ENCODE measurements around the gene LRIT1. TPM values are rescaled to one million over a fixed set of nuclear protein-coding genes. Genes with fewer than 3 reads are reported as not detected.

LRIT1 gene
- total RNA-seq, 1 donor from 2014 or later = not detected

DNA sequence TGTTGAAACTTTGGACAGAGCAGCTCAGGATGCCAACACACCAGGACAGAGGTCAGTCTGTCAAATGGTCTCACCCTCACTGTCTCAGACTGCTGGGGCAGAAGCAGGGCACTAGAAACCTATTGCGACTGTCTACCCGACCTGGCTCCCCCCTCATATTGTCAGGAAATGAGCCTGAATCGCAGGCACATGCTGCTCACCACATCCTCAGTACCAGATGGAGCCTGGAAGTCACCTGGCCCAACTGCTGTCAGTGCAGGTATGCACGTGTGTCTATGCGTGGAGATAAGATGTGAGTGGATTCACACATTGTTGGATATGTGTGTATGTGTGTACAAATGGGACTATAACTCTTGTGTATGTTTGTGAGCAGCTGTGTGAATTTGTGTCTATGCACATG lies 50.2 kb downstream of the LRIT1 start:
- DNase-seq (ENCODE audit: low read depth) = no peak
- no peaks in the 10 kb centered on the region for H3K36me3 ChIP-seq (ENCODE audit: control insufficient read depth, insufficient read depth, low read length)
- H3K27me3 ChIP-seq (ENCODE audit: control insufficient read depth, insufficient read depth, low read length) = peaks cover 27% of the 10 kb centered on the region
- no peak overlapping the region for H3K4me3 ChIP-seq (ENCODE audit: low read depth, low read length)
- TF ChIP-seq CTCF (IDR thresholded peaks at IDR 0.05; ENCODE audit: insufficient read depth, low read length, poor library complexity, severe bottlenecking) = no peak

DNA sequence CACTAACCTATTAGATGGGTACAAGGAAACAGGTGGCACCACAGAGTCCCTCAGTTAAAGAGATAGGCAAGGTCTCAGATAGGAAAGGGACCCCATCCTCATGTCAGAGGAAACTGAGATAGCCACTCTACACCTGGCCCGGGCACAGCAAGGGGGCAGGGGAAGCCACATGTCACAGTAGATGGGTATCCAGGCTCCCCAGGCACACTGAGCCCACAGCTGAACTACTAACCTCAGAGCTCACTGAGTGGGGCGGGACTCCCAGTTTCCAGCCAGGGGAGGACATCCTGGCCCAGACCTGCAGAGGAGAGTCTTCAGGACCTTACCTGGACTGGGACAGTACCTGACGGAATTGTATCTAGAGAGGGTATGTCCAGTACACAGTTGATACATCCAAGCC lies 50.7 kb downstream of the LRIT1 start:
- no peak for DNase-seq (ENCODE audit: low read depth)
- Histone ChIP-seq H3K27me3 (ENCODE audit: control insufficient read depth, insufficient read depth, low read length) (peaks cover 23% of the 10 kb centered on the region), H3K4me3 (ENCODE audit: low read depth, low read length) (no peak overlapping the region), H3K36me3 (ENCODE audit: control insufficient read depth, insufficient read depth, low read length) (no peaks in the 10 kb centered on the region)
- TF ChIP-seq CTCF (IDR thresholded peaks at IDR 0.05; ENCODE audit: insufficient read depth, low read length, poor library complexity, severe bottlenecking) = no peak

DNA sequence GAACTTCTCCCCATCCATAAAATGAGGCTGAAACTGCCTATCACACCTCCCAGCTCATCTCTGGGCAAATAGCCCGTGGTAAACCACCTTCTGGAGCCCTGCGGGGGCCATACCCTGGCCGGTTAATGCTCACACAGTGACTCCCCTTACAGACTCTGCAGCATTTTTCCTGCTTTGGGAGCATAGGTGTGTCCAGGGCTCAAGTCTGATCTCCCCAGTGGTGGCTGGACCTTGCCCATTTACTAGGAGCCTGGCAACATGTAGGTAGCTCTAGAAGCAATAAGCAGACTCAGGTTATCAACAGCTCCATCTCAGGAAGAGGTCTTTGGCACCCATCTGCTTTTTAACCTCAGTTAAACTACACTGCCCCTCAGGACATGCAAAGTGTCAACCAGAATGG lies 52.5 kb downstream of the LRIT1 start:
- H3K4me3 ChIP-seq (ENCODE audit: low read depth, low read length) = no peak overlapping the region
- DNase-seq (ENCODE audit: low read depth) = no peak
- TF ChIP-seq CTCF (IDR thresholded peaks at IDR 0.05; ENCODE audit: insufficient read depth, low read length, poor library complexity, severe bottlenecking) = no peak
- peaks cover 7% of the 10 kb centered on the region for H3K27me3 ChIP-seq (ENCODE audit: control insufficient read depth, insufficient read depth, low read length)
- H3K36me3 ChIP-seq (ENCODE audit: control insufficient read depth, insufficient read depth, low read length) = no peaks in the 10 kb centered on the region

DNA sequence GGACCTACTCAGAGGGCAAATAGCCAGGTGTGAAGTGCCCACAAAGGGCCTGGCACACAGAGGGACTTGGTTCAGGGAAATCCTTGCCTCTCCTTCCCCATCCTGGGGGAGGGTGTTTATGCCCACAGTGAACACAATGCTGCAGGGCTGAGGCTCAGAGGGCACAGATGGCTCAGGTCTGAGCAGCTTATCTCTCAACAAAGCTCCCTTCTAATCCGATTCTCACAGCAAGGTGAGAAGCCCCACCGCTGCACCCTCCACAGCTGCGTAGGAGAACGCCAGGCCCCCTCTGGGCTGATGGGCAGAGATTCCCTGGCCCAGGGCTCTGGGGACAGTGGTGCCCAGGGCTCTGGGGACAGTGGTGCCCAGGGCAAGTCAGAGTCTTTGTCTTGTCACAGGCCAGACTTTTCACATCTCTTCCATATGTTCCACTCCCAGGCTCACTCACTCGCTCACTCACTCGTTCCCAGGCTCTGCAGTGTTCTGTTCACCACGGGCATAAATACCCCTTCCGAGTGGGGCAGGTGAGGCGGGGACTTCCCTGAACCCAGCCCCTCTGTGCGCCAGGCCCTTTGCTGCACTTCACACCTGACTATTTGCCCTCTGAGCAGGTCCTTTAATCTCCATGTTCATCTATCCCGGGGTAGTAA lies 55.7 kb downstream of the LRIT1 start:
- Histone ChIP-seq H3K27me3 (ENCODE audit: control insufficient read depth, insufficient read depth, low read length) (peaks cover 2% of the 10 kb centered on the region), H3K4me3 (ENCODE audit: low read depth, low read length) (no peak overlapping the region), H3K36me3 (ENCODE audit: control insufficient read depth, insufficient read depth, low read length) (no peaks in the 10 kb centered on the region)
- no peak for DNase-seq (ENCODE audit: low read depth)
- TF ChIP-seq CTCF (IDR thresholded peaks at IDR 0.05; ENCODE audit: insufficient read depth, low read length, poor library complexity, severe bottlenecking) = no peak

DNA sequence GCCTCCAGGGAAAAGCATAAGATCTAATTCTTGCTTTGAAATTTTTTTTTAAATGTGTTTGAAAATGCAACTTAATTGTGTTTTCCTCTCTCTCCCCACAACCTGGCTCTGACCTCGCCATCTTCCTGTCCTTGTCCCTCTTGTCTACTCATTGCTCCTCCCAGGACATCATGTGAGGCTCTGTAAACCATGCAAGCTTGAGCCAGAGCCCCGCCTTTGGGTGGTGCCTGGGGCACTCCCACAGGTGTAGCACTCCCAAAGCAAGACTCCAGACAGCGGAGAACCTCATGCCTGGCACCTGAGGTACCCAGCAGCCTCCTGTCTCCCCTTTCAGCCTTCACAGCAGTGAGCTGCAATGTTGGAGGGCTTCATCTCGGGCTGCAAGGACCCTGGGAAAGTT lies 56.8 kb downstream of the LRIT1 start:
- no peak for DNase-seq (ENCODE audit: low read depth)

More for the DNA sequence above, 56.8 kb downstream of the LRIT1 start:
- no peak overlapping the region for H3K4me3 ChIP-seq (ENCODE audit: low read depth, low read length)
- H3K27me3 ChIP-seq (ENCODE audit: control insufficient read depth, insufficient read depth, low read length) = peaks cover 2% of the 10 kb centered on the region
- TF ChIP-seq CTCF (IDR thresholded peaks at IDR 0.05; ENCODE audit: insufficient read depth, low read length, poor library complexity, severe bottlenecking) = no peak
- no peaks in the 10 kb centered on the region for H3K36me3 ChIP-seq (ENCODE audit: control insufficient read depth, insufficient read depth, low read length)
